IPS-15b (cell line): ENCODE results near the gene PJA1.
A peak's percentile ranks its signal among the peaks of the same experiment; 100 is the strongest.

ENCODE experiments used
- H3K27me3 ChIP-seq: one replicate; pipeline ENCODE4 v1.6.1; 2013; ENCODE audit warnings: low read length; ENCODE audit not compliant: control insufficient read depth, insufficient read depth
- H3K36me3 ChIP-seq: one replicate; pipeline ENCODE4 v1.6.1; 2013; ENCODE audit warnings: low read length; ENCODE audit not compliant: control insufficient read depth, insufficient read depth
- H3K4me1 ChIP-seq: one replicate; pipeline ENCODE4 v1.6.1; 2013; ENCODE audit warnings: mild to moderate bottlenecking, low read length; ENCODE audit not compliant: control insufficient read depth, insufficient read depth
- H3K4me3 ChIP-seq: one replicate; pipeline ENCODE4 v1.5.1; 2013; ENCODE audit warnings: low read depth, low read length
- H3K9ac ChIP-seq: one replicate; pipeline ENCODE4 v1.6.1; 2013; ENCODE audit warnings: low read depth, mild to moderate bottlenecking, low read length
- H3K9me3 ChIP-seq: one replicate; pipeline ENCODE4 v1.6.1; 2013; ENCODE audit warnings: mild to moderate bottlenecking, low read length; ENCODE audit not compliant: control insufficient read depth, insufficient read depth

Gene PJA1

GRCh38 chrX:69165087-69165651, at the start of gene PJA1:
TSS of gene PJA1 (minus strand) at chrX:69165453. CDS start at chrX:69163073, 2,380 bp downstream.
- Histone ChIP-seq H3K27me3 (no peaks in the 10 kb centered on the region), H3K4me3 (peak within 1 kb of the TSS; percentile 54), H3K36me3 (no peaks in the 10 kb centered on the region), H3K9me3 (no peaks in the 10 kb centered on the region), H3K4me1 (no peaks in the 10 kb centered on the region), H3K9ac (no peak within 1 kb of the TSS)

- H3K4me1 ChIP-seq, result no peaks in the 10 kb centered on the region
- H3K27me3 ChIP-seq, result peaks cover 2% of the 10 kb centered on the region
- H3K9me3 ChIP-seq, result peaks cover 3% of the 10 kb centered on the region
- no peak overlapping the region for H3K9ac ChIP-seq
- H3K4me3 ChIP-seq, result no peak overlapping the region
- H3K36me3 ChIP-seq, result no peaks in the 10 kb centered on the region
Observed at GRCh38 chrX:69214463-69214862, 49.2 kb upstream of the PJA1 start.

- peaks cover 3% of the 10 kb centered on the region for H3K9me3 ChIP-seq
- no peak overlapping the region for H3K4me3 ChIP-seq
- H3K27me3 ChIP-seq, result peaks cover 2% of the 10 kb centered on the region
- no peaks in the 10 kb centered on the region for H3K36me3 ChIP-seq
- H3K9ac ChIP-seq, result no peak overlapping the region
- H3K4me1 ChIP-seq, result no peaks in the 10 kb centered on the region
Observed at GRCh38 chrX:69211701-69212100, 46.4 kb upstream of the PJA1 start.

GRCh38 chrX:69210581-69210980, 45.3 kb upstream of the PJA1 start:
- peaks cover 2% of the 10 kb centered on the region for H3K27me3 ChIP-seq
- no peaks in the 10 kb centered on the region for H3K4me1 ChIP-seq
- no peak overlapping the region for H3K9ac ChIP-seq
- no peaks in the 10 kb centered on the region for H3K36me3 ChIP-seq
- no peak overlapping the region for H3K4me3 ChIP-seq
- peaks cover 3% of the 10 kb centered on the region for H3K9me3 ChIP-seq

- Histone ChIP-seq H3K4me1 (no peaks in the 10 kb centered on the region), H3K36me3 (no peaks in the 10 kb centered on the region), H3K9ac (no peak overlapping the region), H3K9me3 (peaks cover 3% of the 10 kb centered on the region), H3K27me3 (no peaks in the 10 kb centered on the region), H3K4me3 (no peak overlapping the region)
Observed at GRCh38 chrX:69207216-69207615, 42.0 kb upstream of the PJA1 start.

- no peak overlapping the region for H3K9ac ChIP-seq
Observed at GRCh38 chrX:69203638-69204037, 38.4 kb upstream of the PJA1 start.

GRCh38 chrX:69197690-69198089, 32.4 kb upstream of the PJA1 start:
- Histone ChIP-seq H3K4me3 (no peak overlapping the region), H3K9me3 (peaks cover 4% of the 10 kb centered on the region), H3K4me1 (no peaks in the 10 kb centered on the region), H3K27me3 (no peaks in the 10 kb centered on the region), H3K9ac (no peak overlapping the region), H3K36me3 (no peaks in the 10 kb centered on the region)

More at GRCh38 chrX:69203638-69204037, 38.4 kb upstream of the PJA1 start:
- H3K4me3 ChIP-seq, result no peak overlapping the region
- no peaks in the 10 kb centered on the region for H3K27me3 ChIP-seq
- peaks cover 4% of the 10 kb centered on the region for H3K9me3 ChIP-seq
- no peaks in the 10 kb centered on the region for H3K4me1 ChIP-seq
- H3K36me3 ChIP-seq, result no peaks in the 10 kb centered on the region

- peaks cover 4% of the 10 kb centered on the region for H3K9me3 ChIP-seq
- H3K4me3 ChIP-seq, result no peak overlapping the region
- H3K4me1 ChIP-seq, result no peaks in the 10 kb centered on the region
- no peaks in the 10 kb centered on the region for H3K36me3 ChIP-seq
- H3K9ac ChIP-seq, result no peak overlapping the region
- no peaks in the 10 kb centered on the region for H3K27me3 ChIP-seq
Observed at GRCh38 chrX:69196666-69197065, 31.4 kb upstream of the PJA1 start.

GRCh38 chrX:69195810-69196209, 30.6 kb upstream of the PJA1 start:
- Histone ChIP-seq H3K4me1 (no peaks in the 10 kb centered on the region), H3K36me3 (no peaks in the 10 kb centered on the region), H3K4me3 (no peak overlapping the region), H3K27me3 (no peaks in the 10 kb centered on the region), H3K9me3 (peaks cover 4% of the 10 kb centered on the region), H3K9ac (no peak overlapping the region)

GRCh38 chrX:69195192-69195591, 29.9 kb upstream of the PJA1 start:
- Histone ChIP-seq H3K27me3 (no peaks in the 10 kb centered on the region), H3K4me1 (no peaks in the 10 kb centered on the region), H3K9ac (no peak overlapping the region), H3K9me3 (peaks cover 4% of the 10 kb centered on the region), H3K36me3 (no peaks in the 10 kb centered on the region), H3K4me3 (no peak overlapping the region)

GRCh38 chrX:69192603-69193002, 27.4 kb upstream of the PJA1 start:
- H3K27me3 ChIP-seq, result no peaks in the 10 kb centered on the region
- H3K4me3 ChIP-seq, result no peak overlapping the region
- H3K4me1 ChIP-seq, result peaks cover 2% of the 10 kb centered on the region
- H3K9ac ChIP-seq, result no peak overlapping the region
- no peaks in the 10 kb centered on the region for H3K36me3 ChIP-seq
- no peaks in the 10 kb centered on the region for H3K9me3 ChIP-seq

GRCh38 chrX:69189576-69190371, 24.5 kb upstream of the PJA1 start:
- Histone ChIP-seq H3K36me3 (no peaks in the 10 kb centered on the region), H3K9me3 (no peaks in the 10 kb centered on the region), H3K4me3 (no peak overlapping the region), H3K4me1 (peaks cover 2% of the 10 kb centered on the region), H3K9ac (no peak overlapping the region), H3K27me3 (no peaks in the 10 kb centered on the region)
